HepG2 (cell line): ENCODE data around the gene FRRS1. TPM values are rescaled to one million over a fixed set of nuclear protein-coding genes. Genes with fewer than 3 reads are reported as not detected.
A peak's percentile ranks its signal among the peaks of the same experiment; 100 is the strongest.

ENCODE experiments used
- ATAC-seq: fragments of 200-7000 bp; cut with Tn5 transposase; 3 replicates; pipeline ENCODE4 v1.9.1; 2020; ENCODE audit warnings: mild to moderate bottlenecking, moderate library complexity
- BruUV-seq: library from RNA; stranded (reverse); fragments of 400-500 nt; replicated peaks from 2 replicates; lab custom pipeline; 2021; lab: Mats Ljungman, UMichigan
- CTCF ChIA-PET: fragments of 300-600 bp; formaldehyde crosslinking; extraction: SDS; loops from one replicate; lab custom pipeline; 2021; ENCODE audit warnings: low total read pairs, inconsistent platforms, low intra/inter-chr PET ratio; lab: Yijun Ruan, JAX
- POLR2A ChIA-PET: fragments of 350-600 bp; sonication (Branson Sonifier 250); formaldehyde crosslinking; loops from one replicate; lab custom pipeline; 2020; ENCODE audit warnings: antibody characterized with exemption, inconsistent platforms; lab: Yijun Ruan, JAX
- DNase-seq: peaks from one replicate; pipeline ENCODE4 v3.0.0-alpha.2; 2015; ENCODE audit warnings: low spot score
- FAIRE-seq: peaks from 3 replicates; lab custom pipeline; 2011; peaks lifted over from hg19 to GRCh38; lab: Jason Lieb, UNC
- H2AFZ ChIP-seq: one replicate; pipeline ENCODE4 v1.6.1; 2011; ENCODE audit warnings: low read length, inconsistent platforms
- H3K27ac ChIP-seq: fragments of 300-600 bp; 3 replicates; pipeline ENCODE4 v1.8.0; 2011; ENCODE audit warnings: mixed run types, mild to moderate bottlenecking, mixed read lengths, low read length, inconsistent platforms; ENCODE audit not compliant: insufficient read depth; ENCODE audit errors: extremely low read length
- H3K27me3 ChIP-seq, 2 experiments: fragments of 200-600 bp in 1 of 2; 2 replicates in 1 of 2; 3 replicates in 1 of 2; pipeline versions ENCODE4 v1.6.0 to v1.8.0; 2011; ENCODE audit warnings: low read length in 2 of 2, mild to moderate bottlenecking in 2 of 2, moderate library complexity in 2 of 2, inconsistent platforms in 1 of 2; ENCODE audit not compliant: insufficient read depth in 2 of 2, control insufficient read depth in 1 of 2
- H3K36me3 ChIP-seq, 2 experiments: fragments of 200-600 bp in 1 of 2; replicated peaks in 1 of 2; 2 replicates in 1 of 2; 3 replicates in 1 of 2; pipeline versions ENCODE4 v1.5.1 to v1.8.0; 2011; ENCODE audit warnings: low read length in 2 of 2, inconsistent platforms in 1 of 2; ENCODE audit not compliant: insufficient read depth in 2 of 2, control insufficient read depth in 1 of 2
- H3K4me1 ChIP-seq: 2 replicates; pipeline ENCODE4 v1.5.1; 2012; ENCODE audit warnings: low read length, inconsistent platforms; ENCODE audit not compliant: insufficient read depth
- H3K4me2 ChIP-seq: 2 replicates; pipeline ENCODE4 v1.6.0; 2011; ENCODE audit warnings: low read depth, low read length, inconsistent platforms
- H3K4me3 ChIP-seq, 3 experiments: fragments of 200-600 bp in 1 of 3; sonication (generic), shearing (Covaris generic) in 1 of 3; replicated peaks in 1 of 3; 2 replicates each; pipeline ENCODE4 v1.5.1; 2011 to 2016; ENCODE audit warnings: low read length in 3 of 3, inconsistent platforms in 2 of 3, low read depth in 2 of 3, mild to moderate bottlenecking in 2 of 3, control low read depth in 1 of 3, mixed read lengths in 1 of 3; ENCODE audit not compliant: insufficient read depth in 1 of 3
- H3K79me2 ChIP-seq: one replicate; pipeline ENCODE4 v1.6.1; 2011; ENCODE audit warnings: low read length, inconsistent platforms; ENCODE audit not compliant: insufficient read depth
- H3K9ac ChIP-seq: 2 replicates; pipeline ENCODE4 v1.6.0; 2011; ENCODE audit warnings: mild to moderate bottlenecking, low read depth, low read length, inconsistent platforms; ENCODE audit not compliant: insufficient read depth
- H3K9me3 ChIP-seq: 2 replicates; pipeline ENCODE4 v1.5.1; 2012; ENCODE audit warnings: mild to moderate bottlenecking, low read length
- H4K20me1 ChIP-seq: 2 replicates; pipeline ENCODE4 v1.6.0; 2011; ENCODE audit warnings: inconsistent platforms, mild to moderate bottlenecking, low read length, moderate library complexity; ENCODE audit not compliant: insufficient read depth
- BCL6 ChIP-seq: IDR thresholded peaks from 2 replicates; pipeline ENCODE4 v1.6.1; 2016; ENCODE audit warnings: missing genetic modification reagents, missing compliant biosample characterization
- CENPBD1 ChIP-seq: sonication (generic); formaldehyde crosslinking; IDR thresholded peaks from 2 replicates; pipeline ENCODE4 v1.8.0; 2022; ENCODE audit warnings: missing genetic modification reagents, low read depth, mild to moderate bottlenecking, borderline replicate concordance
- DNMT1 ChIP-seq: sonication (generic); formaldehyde crosslinking; IDR thresholded peaks from 2 replicates; pipeline ENCODE4 v1.5.1; 2020; ENCODE audit warnings: mild to moderate bottlenecking, missing genetic modification reagents
- FLYWCH1 ChIP-seq: sonication (generic); formaldehyde crosslinking; IDR thresholded peaks from 2 replicates; pipeline ENCODE4 v1.8.1; 2023; ENCODE audit warnings: mild to moderate bottlenecking, missing genetic modification reagents
- FOXA3 ChIP-seq: IDR thresholded peaks from 2 replicates; pipeline ENCODE4 v1.6.1; 2016; ENCODE audit warnings: missing genetic modification reagents, missing compliant biosample characterization
- KAT7 ChIP-seq: IDR thresholded peaks from 2 replicates; pipeline ENCODE4 v1.6.1; 2018; ENCODE audit warnings: borderline replicate concordance, missing compliant biosample characterization
- MAFF ChIP-seq: IDR thresholded peaks from 2 replicates; pipeline ENCODE4 v1.6.1; 2011; ENCODE audit warnings: low read depth, low read length, improper control_type of control experiment
- MED8 ChIP-seq: sonication (generic); formaldehyde crosslinking; IDR thresholded peaks from 2 replicates; pipeline ENCODE4 v1.8.1; 2023; ENCODE audit warnings: mild to moderate bottlenecking, missing genetic modification reagents; ENCODE audit not compliant: insufficient replicate concordance
- RBFOX2 ChIP-seq: fragments of 200-400 bp; formaldehyde crosslinking; IDR thresholded peaks from 2 replicates; pipeline ENCODE4 v1.6.1; 2017; ENCODE audit warnings: low read depth, mild to moderate bottlenecking, low read length
- SMYD3 ChIP-seq: sonication (generic); formaldehyde crosslinking; IDR thresholded peaks from 2 replicates; pipeline ENCODE4 v1.8.1; 2023; ENCODE audit warnings: mild to moderate bottlenecking, missing genetic modification reagents
- SSRP1 ChIP-seq: IDR thresholded peaks from 2 replicates; pipeline ENCODE4 v1.6.1; 2016; ENCODE audit warnings: control low read depth
- TBL1XR1 ChIP-seq: fragments of 150-350 bp; IDR thresholded peaks from 2 replicates; pipeline ENCODE4 v1.6.1; 2014; ENCODE audit warnings: borderline replicate concordance, low read length; ENCODE audit not compliant: partially characterized antibody
- U2AF2 ChIP-seq: fragments of 200-400 bp; formaldehyde crosslinking; IDR thresholded peaks from 2 replicates; pipeline ENCODE4 v1.6.1; 2017; ENCODE audit warnings: low read depth, mild to moderate bottlenecking, low read length
- ZNF644 ChIP-seq: IDR thresholded peaks from 2 replicates; pipeline ENCODE4 v1.6.1; 2016; ENCODE audit warnings: low read depth
- ZNF761 ChIP-seq: sonication (generic); formaldehyde crosslinking; conservative IDR thresholded peaks from 2 replicates; pipeline ENCODE4 v1.4.0; 2020; ENCODE audit warnings: mild to moderate bottlenecking, missing genetic modification reagents
- ZNF773 ChIP-seq: sonication (generic); formaldehyde crosslinking; IDR thresholded peaks from 2 replicates; pipeline ENCODE4 v1.4.0; 2020; ENCODE audit warnings: missing genetic modification reagents, borderline replicate concordance
- ZNF883 ChIP-seq: sonication (generic); formaldehyde crosslinking; IDR thresholded peaks from 2 replicates; pipeline ENCODE4 v1.5.1; 2020; ENCODE audit warnings: mild to moderate bottlenecking, missing genetic modification reagents; ENCODE audit errors: not compliant biosample characterization
- WGBS: methylation state at CpG from one replicate; pipeline ENCODE4 v1.1.6; 2017; ENCODE audit warnings: low lambda C conversion rate; 5-methylcytosine and 5-hydroxymethylcytosine counted together
- in situ Hi-C: cut with HindIII; loops from 2 replicates; pipeline ENCODE4 v1.10.0; 2017; ENCODE audit warnings: low pct_unique_long_range_greater_than_20kb; ENCODE audit not compliant: extremely low pct_ligation_motif_present
- intact Hi-C: fragments of 100-400 bp; cut with micrococcal nuclease; formaldehyde crosslinking; loops from one replicate; pipeline ENCODE4 v1.10.0; 2022; ENCODE audit not compliant: unreplicated experiment
- polyA plus RNA-seq, 8 experiments: library from polyadenylated mRNA; depleted of rRNA in 3 of 8; stranded (reverse) in 7 of 8; unstranded in 1 of 8; fragments of >200 nt; fragmentation: Illumina TruSeq in 4 of 8; extraction: Trizol in 4 of 8; gene quantifications; 2 replicates each; pipeline versions ENCODE4 v1.2.1 to v1.2.3, GENCODE V29; 2011 to 2016; ENCODE audit warnings: low read depth in 4 of 8, missing spikeins in 1 of 8, mixed read lengths in 1 of 8; ENCODE audit not compliant: insufficient read depth in 1 of 8
- total RNA-seq, 5 experiments: library from RNA; depleted of rRNA; stranded (reverse); fragments of >200 nt; fragmentation: Illumina TruSeq; extraction: Trizol; gene quantifications; 2 replicates each; pipeline ENCODE4 v1.2.3, GENCODE V29; 2016; ENCODE audit warnings: low read depth in 1 of 5

FRRS1 gene
- total and polyA plus RNA-seq, 2 of the 13 experiments (the other 11 are each of a cell fraction or from before 2014, with no cell fraction given), result 22.6 to 23.4 TPM

- TF ChIP-seq ZNF883 (CRISPR knock-in tag) (no peak), FOXA3 (no peak), RBFOX2 (0 out of 2 replicates have a peak, but pooled peaks have one; percentile 16), CENPBD1 (CRISPR knock-in tag) (no peak), DNMT1 (CRISPR knock-in tag) (no peak), FLYWCH1 (CRISPR knock-in tag) (no peak), BCL6 (CRISPR knock-in tag) (no peak)
- Histone ChIP-seq H3K4me1 (peaks cover 73% of the 10 kb centered on the region), H3K27ac (peak overlapping the region; percentile 22), H3K9me3 (no peaks in the 10 kb centered on the region), H2AFZ (no peak overlapping the region), H4K20me1 (no peaks in the 10 kb centered on the region), H3K9ac (peak overlapping the region; percentile 24; the same call in 1 of the 2 replicates), H3K27me3 (no peaks in the 10 kb centered on the region), H3K4me2 (peak overlapping the region; percentile 69), H3K79me2 (peaks cover 43% of the 10 kb centered on the region), H3K36me3 (no peaks in the 10 kb centered on the region), H3K4me3 (peak overlapping the region; percentile 23 to 78 (median 32); a peak in 5 of 6 replicates)
- ATAC-seq, result no peak
- CTCF ChIA-PET, result no interaction called here
- POLR2A ChIA-PET, result no interaction called here
- in situ Hi-C loops (no loop called here), intact Hi-C loops (no loop called here)
- no peak for FAIRE-seq
- no peak for DNase-seq
- WGBS, result 24% methylated on average over 2 of the region's 2 CpGs
- BruUV-seq, result no TSS peak
Observed at GRCh38 chr1:99764439-99764838, 2.0 kb downstream of the FRRS1 start.

GRCh38 chr1:99763956-99764355, 2.5 kb downstream of the FRRS1 start:
- no peak for ATAC-seq
- no peak overlapping the region for H3K27ac ChIP-seq
- in situ Hi-C loops (no loop called here), intact Hi-C loops (no loop called here)
- WGBS, result 85% methylated on average over 2 of the region's 2 CpGs
- no peaks in the 10 kb centered on the region for H3K27me3 ChIP-seq
- ChIA-PET CTCF (no interaction called here), POLR2A (no interaction called here)
- no peaks in the 10 kb centered on the region for H3K36me3 ChIP-seq
- TF ChIP-seq U2AF2 (no peak), KAT7 (CRISPR knock-in tag) (no peak), ZNF644 (CRISPR knock-in tag) (no peak), SSRP1 (CRISPR knock-in tag) (no peak), TBL1XR1 (no peak), MAFF (no peak), SMYD3 (CRISPR knock-in tag) (no peak), MED8 (CRISPR knock-in tag) (no peak), ZNF761 (CRISPR knock-in tag) (no peak), ZNF773 (CRISPR knock-in tag) (no peak)
- H2AFZ ChIP-seq, result no peak overlapping the region
- no peak for FAIRE-seq
- BruUV-seq, result no TSS peak
- no peaks in the 10 kb centered on the region for H4K20me1 ChIP-seq
- peaks cover 43% of the 10 kb centered on the region for H3K79me2 ChIP-seq
- no peaks in the 10 kb centered on the region for H3K9me3 ChIP-seq
- no peak overlapping the region for H3K9ac ChIP-seq
- DNase-seq, result no peak
- peak overlapping the region in 2 of 3 experiments; percentile 23 to 30; a peak in 2 of 6 replicates for H3K4me3 ChIP-seq
- peaks cover 77% of the 10 kb centered on the region for H3K4me1 ChIP-seq
- H3K4me2 ChIP-seq, result peak overlapping the region; percentile 69
